AG09309 (cell line): ENCODE results near the gene TCF4.

Experiments
- DNase-seq: peaks from one replicate; pipeline ENCODE4 v3.0.0-alpha.2; 2010; ENCODE audit warnings: low read depth
- H3K4me3 ChIP-seq: 2 replicates; pipeline ENCODE4 v1.5.1; 2011; ENCODE audit warnings: mild to moderate bottlenecking, low read depth, low read length, moderate library complexity; ENCODE audit not compliant: control insufficient read depth
- CTCF ChIP-seq: IDR thresholded peaks from 2 replicates; pipeline ENCODE4 v1.5.1; 2011; ENCODE audit warnings: mild to moderate bottlenecking, low read depth, low read length, inconsistent platforms; ENCODE audit not compliant: insufficient read depth, control insufficient read depth; ENCODE audit errors: missing control alignments

The TCF4 gene

GRCh38 chr18:55324166-55324565, 263.8 kb downstream of the TCF4 start:
- TF ChIP-seq CTCF: no peak

DNA sequence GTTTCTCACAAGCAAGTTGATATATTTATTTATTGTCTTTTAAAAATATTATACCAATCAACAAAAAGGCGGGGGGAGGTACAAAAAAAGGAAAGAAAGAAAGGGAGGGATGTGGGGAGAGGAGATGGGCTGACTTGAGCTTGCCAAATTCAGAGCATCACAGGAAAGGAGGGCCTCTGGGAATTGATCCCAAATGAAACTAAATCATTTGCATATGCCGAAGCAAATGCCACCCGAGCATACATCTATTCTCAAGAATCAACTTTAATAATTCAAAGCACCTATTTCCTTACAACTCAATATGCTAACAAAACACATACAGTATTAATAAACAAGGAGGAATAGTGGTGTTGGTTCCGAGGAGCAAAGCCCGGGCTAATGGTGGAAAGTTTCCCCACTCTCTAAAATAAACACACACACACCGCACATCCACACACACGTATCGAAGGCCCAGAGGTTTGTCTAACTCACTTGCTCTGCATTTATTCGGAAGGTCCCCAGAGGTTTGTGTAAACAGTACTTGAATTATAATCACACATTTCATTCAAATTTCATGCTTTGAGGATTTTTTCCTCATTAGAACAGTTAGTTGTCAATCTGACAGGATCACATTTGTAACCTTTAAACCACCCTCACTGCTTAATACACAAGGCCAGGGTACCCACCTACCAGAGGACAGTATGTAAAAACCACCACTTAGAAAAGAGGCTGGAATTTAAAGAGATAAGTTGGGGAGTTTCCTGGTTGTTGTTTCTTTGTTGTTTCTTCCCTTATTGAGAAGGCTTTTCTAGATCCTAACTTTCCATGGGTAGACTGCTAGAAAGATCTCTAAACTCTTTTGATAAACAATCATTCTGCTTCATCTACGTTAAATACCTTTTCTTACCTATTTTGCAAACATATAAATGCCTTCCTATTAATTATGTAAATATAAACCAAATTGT, 264.7 kb downstream of the TCF4 start:
- no peak for DNase-seq
- H3K4me3 ChIP-seq: peak overlapping the region; percentile 55
- TF ChIP-seq CTCF: no peak

More at GRCh38 chr18:55324166-55324565, 263.8 kb downstream of the TCF4 start:
- DNase-seq: no peak
- H3K4me3 ChIP-seq: no peak overlapping the region

DNA sequence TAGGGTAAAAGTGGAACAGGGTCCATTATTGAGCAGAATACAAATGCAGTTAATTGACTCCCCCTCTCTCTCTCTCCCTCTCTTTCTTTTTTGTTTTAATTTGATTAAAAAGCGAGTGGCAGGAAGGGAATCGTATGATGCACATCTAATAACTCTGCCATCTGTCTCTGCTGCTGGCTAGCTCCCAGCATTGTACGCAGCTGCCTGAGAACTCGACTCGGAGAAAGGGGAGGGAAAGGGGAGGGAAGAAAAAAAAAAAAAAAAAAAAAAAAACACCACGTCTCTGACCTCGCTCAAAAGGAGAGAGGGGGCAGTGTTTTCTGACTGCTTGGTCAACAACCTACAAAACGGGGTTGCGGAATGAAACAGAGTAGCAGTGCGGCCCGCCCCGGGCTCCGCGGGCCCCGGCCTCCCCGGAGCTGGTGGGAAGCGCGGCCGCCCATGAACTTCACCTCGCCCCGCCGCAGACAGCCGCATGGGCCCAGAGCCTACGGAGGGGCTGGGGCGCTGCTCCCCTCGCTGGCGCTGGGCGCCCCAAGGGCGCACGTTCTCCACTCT, 265.7 kb downstream of the TCF4 start:
- peak overlapping the region; percentile 55 for H3K4me3 ChIP-seq
- no peak for TF ChIP-seq CTCF
- DNase-seq: peak; percentile 90

- TF ChIP-seq CTCF: no peak
- DNase-seq: peak; percentile 78
- peak overlapping the region; percentile 55 for H3K4me3 ChIP-seq
Measured at GRCh38 chr18:55321265-55322177, 266.5 kb downstream of the TCF4 start.

GRCh38 chr18:55320424-55321264, 267.3 kb downstream of the TCF4 start:
- no peak for TF ChIP-seq CTCF
- DNase-seq: no peak
- H3K4me3 ChIP-seq: peak overlapping the region; percentile 55
